Hepatocyte (in vitro differentiated cells): ENCODE results near the gene OTOS. TPM values are rescaled to one million over a fixed set of nuclear protein-coding genes. Genes with fewer than 3 reads are reported as not detected.

Experiments used
- DNase-seq: peaks from one replicate; pipeline ENCODE4 v3.0.0-alpha.2; 2016; ENCODE audit warnings: low spot score
- H2AFZ ChIP-seq: fragments of 200-600 bp; sonication (generic); 2 replicates; pipeline ENCODE4 v1.6.0; 2016; ENCODE audit warnings: antibody characterized with exemption, mild to moderate bottlenecking
- H3K27ac ChIP-seq: fragments of 200-600 bp; sonication (generic); 2 replicates; pipeline ENCODE4 v1.5.1; 2016; ENCODE audit warnings: mild to moderate bottlenecking
- H3K27me3 ChIP-seq: fragments of 200-600 bp; sonication (generic); 2 replicates; pipeline ENCODE4 v1.6.1; 2016
- H3K36me3 ChIP-seq: fragments of 200-600 bp; sonication (generic); replicated peaks from 2 replicates; pipeline ENCODE4 v1.5.1; 2016; ENCODE audit warnings: low read depth; ENCODE audit not compliant: insufficient read depth
- H3K4me1 ChIP-seq: fragments of 200-600 bp; sonication (generic); 2 replicates; pipeline ENCODE4 v1.5.1; 2016; ENCODE audit warnings: mild to moderate bottlenecking, moderate library complexity; ENCODE audit not compliant: insufficient read depth
- H3K4me2 ChIP-seq: fragments of 200-600 bp; sonication (generic); 2 replicates; pipeline ENCODE4 v1.6.0; 2016
- H3K4me3 ChIP-seq: fragments of 200-600 bp; sonication (generic); 2 replicates; pipeline ENCODE4 v1.5.1; 2016; ENCODE audit warnings: mild to moderate bottlenecking
- H3K79me2 ChIP-seq: fragments of 200-600 bp; sonication (generic); 2 replicates; pipeline ENCODE4 v1.6.0; 2017; ENCODE audit warnings: mild to moderate bottlenecking
- H3K9me2 ChIP-seq: fragments of 200-600 bp; sonication (generic); replicated peaks from 2 replicates; pipeline ENCODE4 v1.6.0; 2017; ENCODE audit warnings: mild to moderate bottlenecking; ENCODE audit not compliant: insufficient read depth
- H3K9me3 ChIP-seq: fragments of 200-600 bp; sonication (generic); 2 replicates; pipeline ENCODE4 v1.5.1; 2016; ENCODE audit warnings: low read depth, mild to moderate bottlenecking
- H4K20me1 ChIP-seq: fragments of 200-600 bp; sonication (generic); 2 replicates; pipeline ENCODE4 v1.6.0; 2016; ENCODE audit warnings: mild to moderate bottlenecking; ENCODE audit not compliant: insufficient read depth, poor library complexity, severe bottlenecking
- EZH2 ChIP-seq: fragments of 200-600 bp; sonication (generic); IDR thresholded peaks from 2 replicates; pipeline ENCODE4 v1.6.1; 2016; ENCODE audit warnings: antibody characterized with exemption, mild to moderate bottlenecking, borderline replicate concordance
- EZH2phosphoT487 ChIP-seq: fragments of 200-600 bp; sonication (generic); IDR thresholded peaks from one replicate; pipeline ENCODE4 v1.6.1; 2018; ENCODE audit warnings: antibody characterized with exemption, mild to moderate bottlenecking, low read depth, moderate library complexity; ENCODE audit not compliant: unreplicated experiment, severe bottlenecking
- WGBS: methylation state at CpG from one replicate; pipeline ENCODE4 v1.1.6; 2016; ENCODE audit warnings: low lambda C conversion rate; ENCODE audit errors: missing lambda C conversion rate; 5-methylcytosine and 5-hydroxymethylcytosine counted together
- polyA plus RNA-seq: library from polyadenylated mRNA; unstranded; fragments of >200 nt; fragmentation: Nextera tagmentation; extraction: Ambion mirVana; gene quantifications from 2 replicates; pipeline ENCODE4 v1.2.1, GENCODE V29; 2016
- total RNA-seq: library from RNA; depleted of rRNA; stranded (reverse); fragments of >200 nt; gene quantifications from 2 replicates; pipeline ENCODE4 v1.2.3, GENCODE V29; 2014
- TF ChIP-seq, protein P1 (sequence below): fragments of 200-600 bp; sonication (generic); IDR thresholded peaks from 2 replicates; pipeline ENCODE4 v1.5.1; 2016; ENCODE audit warnings: antibody characterized with exemption, mild to moderate bottlenecking; ENCODE audit not compliant: poor library complexity

Gene OTOS
- total and polyA plus RNA-seq, 2 experiments from 2014 or later = 0.50 TPM; not detected in 1

DNA sequence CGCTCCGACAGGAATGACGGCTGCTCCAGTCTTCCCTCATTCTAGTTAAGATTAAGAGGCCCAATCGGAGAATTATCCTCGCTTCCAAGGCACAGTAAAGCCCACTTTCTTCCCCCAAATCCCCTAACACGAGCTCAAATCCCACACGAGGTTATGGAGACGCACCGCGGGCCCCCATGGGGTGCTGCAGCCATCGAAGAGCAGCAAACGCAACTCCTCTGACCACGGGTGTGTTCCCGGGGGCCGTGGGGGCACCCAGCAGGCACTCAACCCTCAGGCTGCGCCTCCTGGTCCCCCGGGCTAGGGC lies 4.8 kb downstream of the OTOS start:
- Histone ChIP-seq H3K4me3 (peak overlapping the region; percentile 95), H3K27ac (peak overlapping the region; percentile 61), H2AFZ (peak overlapping the region; percentile 94), H4K20me1 (peaks cover 2% of the 10 kb centered on the region), H3K4me2 (peak overlapping the region; percentile 99), H3K4me1 (peaks cover 5% of the 10 kb centered on the region), H3K9me3 (no peaks in the 10 kb centered on the region), H3K27me3 (no peaks in the 10 kb centered on the region), H3K79me2 (peaks cover 21% of the 10 kb centered on the region), H3K9me2 (no peaks in the 10 kb centered on the region), H3K36me3 (no peaks in the 10 kb centered on the region)
- TF ChIP-seq EZH2phosphoT487 = no peak
- TF ChIP-seq, protein P1, sequence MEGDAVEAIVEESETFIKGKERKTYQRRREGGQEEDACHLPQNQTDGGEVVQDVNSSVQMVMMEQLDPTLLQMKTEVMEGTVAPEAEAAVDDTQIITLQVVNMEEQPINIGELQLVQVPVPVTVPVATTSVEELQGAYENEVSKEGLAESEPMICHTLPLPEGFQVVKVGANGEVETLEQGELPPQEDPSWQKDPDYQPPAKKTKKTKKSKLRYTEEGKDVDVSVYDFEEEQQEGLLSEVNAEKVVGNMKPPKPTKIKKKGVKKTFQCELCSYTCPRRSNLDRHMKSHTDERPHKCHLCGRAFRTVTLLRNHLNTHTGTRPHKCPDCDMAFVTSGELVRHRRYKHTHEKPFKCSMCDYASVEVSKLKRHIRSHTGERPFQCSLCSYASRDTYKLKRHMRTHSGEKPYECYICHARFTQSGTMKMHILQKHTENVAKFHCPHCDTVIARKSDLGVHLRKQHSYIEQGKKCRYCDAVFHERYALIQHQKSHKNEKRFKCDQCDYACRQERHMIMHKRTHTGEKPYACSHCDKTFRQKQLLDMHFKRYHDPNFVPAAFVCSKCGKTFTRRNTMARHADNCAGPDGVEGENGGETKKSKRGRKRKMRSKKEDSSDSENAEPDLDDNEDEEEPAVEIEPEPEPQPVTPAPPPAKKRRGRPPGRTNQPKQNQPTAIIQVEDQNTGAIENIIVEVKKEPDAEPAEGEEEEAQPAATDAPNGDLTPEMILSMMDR = no peak
- WGBS = 2% methylated on average over 17 of the region's 17 CpGs
- no peak for DNase-seq

DNA sequence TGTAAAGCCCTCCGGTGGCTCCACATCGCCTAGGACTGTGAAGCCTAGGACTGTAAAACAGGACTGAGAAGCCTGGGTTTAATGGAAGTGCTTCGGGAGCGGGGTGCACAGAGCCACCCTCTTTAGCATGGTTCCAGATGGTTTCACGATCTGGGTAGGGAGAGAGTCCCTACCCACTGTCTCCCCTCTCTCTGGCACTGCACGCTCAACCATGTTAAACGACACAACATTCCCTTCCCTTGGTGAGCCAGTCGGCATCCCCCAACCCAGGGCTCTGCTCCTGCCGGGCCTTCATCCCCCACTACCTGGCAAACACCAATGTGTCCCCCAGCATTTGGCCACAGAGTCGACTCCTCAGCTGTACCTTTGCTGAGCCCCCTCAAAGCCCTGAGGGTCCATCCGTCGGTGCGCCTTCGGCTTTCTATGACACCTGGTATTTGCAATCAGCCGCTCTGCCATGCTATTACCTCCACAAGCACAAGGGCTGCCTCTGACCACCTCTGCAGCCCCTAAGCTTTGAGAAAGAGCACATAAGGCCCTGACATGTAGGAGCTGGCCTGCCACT lies 5.4 kb downstream of the OTOS start:
- Histone ChIP-seq H3K27me3 (no peaks in the 10 kb centered on the region), H3K4me2 (peak overlapping the region; percentile 99), H3K4me1 (peaks cover 5% of the 10 kb centered on the region), H4K20me1 (peaks cover 2% of the 10 kb centered on the region), H3K27ac (no peak overlapping the region), H3K79me2 (peaks cover 21% of the 10 kb centered on the region), H3K9me3 (no peaks in the 10 kb centered on the region), H3K4me3 (peak overlapping the region; percentile 95), H2AFZ (peak overlapping the region; percentile 94), H3K36me3 (no peaks in the 10 kb centered on the region), H3K9me2 (no peaks in the 10 kb centered on the region)
- WGBS = 82% methylated on average over 15 of the region's 15 CpGs
- no peak for DNase-seq
- no peak for TF ChIP-seq EZH2
- TF ChIP-seq EZH2phosphoT487 = no peak
- TF ChIP-seq, protein P1 = no peak

DNA sequence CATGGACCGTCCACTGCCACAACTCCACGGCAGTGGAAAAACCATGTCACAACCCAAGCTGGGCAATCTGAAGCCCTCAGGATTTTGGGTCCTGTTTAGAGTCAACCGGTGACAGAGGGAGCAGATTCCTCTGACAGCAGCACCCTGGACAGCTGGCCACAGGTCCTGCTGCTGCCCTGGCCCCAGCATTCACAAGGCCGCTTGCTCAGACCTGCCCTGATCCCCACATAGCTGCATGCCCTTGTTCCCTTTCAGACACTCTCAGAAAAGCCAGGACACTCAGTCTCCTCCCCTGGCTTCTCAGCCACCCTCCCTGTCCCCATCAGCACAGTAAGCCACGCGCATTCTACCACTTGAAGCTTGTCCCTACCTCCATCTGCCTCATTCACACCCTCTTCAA lies 6.0 kb downstream of the OTOS start:
- TF ChIP-seq EZH2phosphoT487 = no peak
- TF ChIP-seq, protein P1 = no peak
- Histone ChIP-seq H3K4me3 (no peak overlapping the region), H3K27ac (no peak overlapping the region), H3K9me3 (no peaks in the 10 kb centered on the region), H3K9me2 (no peaks in the 10 kb centered on the region), H3K36me3 (no peaks in the 10 kb centered on the region), H3K79me2 (peaks cover 21% of the 10 kb centered on the region), H2AFZ (no peak overlapping the region), H3K4me2 (peak overlapping the region; percentile 99), H3K4me1 (peaks cover 5% of the 10 kb centered on the region), H3K27me3 (no peaks in the 10 kb centered on the region), H4K20me1 (peaks cover 2% of the 10 kb centered on the region)
- DNase-seq = no peak
- WGBS = 97% methylated on average over 6 of the region's 6 CpGs

DNA sequence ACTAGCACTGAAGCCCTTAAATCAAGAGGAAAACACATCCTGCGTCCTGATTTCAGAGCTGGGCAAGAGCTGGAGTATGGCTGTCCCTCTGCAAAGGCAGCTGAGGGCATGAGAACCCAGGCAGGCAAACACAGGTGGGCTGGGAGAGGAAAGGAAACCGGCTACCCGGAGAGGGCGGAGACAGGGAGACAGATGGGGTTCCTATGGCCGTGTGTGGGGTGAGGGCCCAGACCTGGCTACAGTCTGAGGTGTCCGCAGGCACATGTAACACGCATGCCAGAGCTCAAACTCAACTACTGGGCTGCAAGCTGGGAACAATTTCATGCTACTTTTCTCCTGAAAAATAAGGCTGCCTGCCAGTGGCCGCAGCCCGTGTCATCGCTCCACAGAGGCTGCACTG lies 7.1 kb downstream of the OTOS start:
- H3K4me1 ChIP-seq = peaks cover 5% of the 10 kb centered on the region
- no peak for DNase-seq
- no peaks in the 10 kb centered on the region for H3K9me3 ChIP-seq
- no peak overlapping the region for H3K4me2 ChIP-seq
- TF ChIP-seq EZH2phosphoT487 (no peak), EZH2 (no peak)
- H3K9me2 ChIP-seq = no peaks in the 10 kb centered on the region
- peaks cover 2% of the 10 kb centered on the region for H4K20me1 ChIP-seq
- no peak overlapping the region for H2AFZ ChIP-seq
- H3K27ac ChIP-seq = no peak overlapping the region
- no peaks in the 10 kb centered on the region for H3K36me3 ChIP-seq
- H3K79me2 ChIP-seq = peaks cover 21% of the 10 kb centered on the region
- 95% methylated on average over 10 of the region's 10 CpGs for WGBS
- H3K4me3 ChIP-seq = no peak overlapping the region
- no peaks in the 10 kb centered on the region for H3K27me3 ChIP-seq
